ENCODE data around the gene SMIM35.
"Not testable (repeated sequence)": the region's sequence is repeated elsewhere in the genome, so short reads cannot be mapped to it uniquely, and the experiment has no call there.

SMIM35 gene

DNA sequence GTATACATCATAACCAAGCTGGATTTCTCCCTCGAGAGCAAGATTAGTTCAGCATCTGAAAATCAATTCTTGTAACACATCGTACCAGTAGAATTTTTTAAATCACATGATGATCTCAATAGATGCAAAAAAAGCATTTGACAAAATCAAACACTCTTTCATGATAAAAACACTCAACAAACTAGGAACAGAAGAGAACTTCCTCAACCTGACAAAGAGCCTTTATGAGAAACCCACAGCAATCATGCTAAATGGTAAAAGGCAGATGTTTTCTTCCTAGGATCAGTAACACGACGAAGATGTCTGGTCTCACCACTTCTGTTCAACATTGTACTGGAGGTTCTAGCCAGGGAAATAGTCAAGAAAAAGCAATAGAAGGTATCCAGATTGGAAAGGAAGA is 44.0 kb downstream of the SMIM35 start:
- DNase-seq, result no peak

GRCh38 chr11:118042141-118042540 is 44.6 kb downstream of the SMIM35 start:
- no peak for DNase-seq

DNA sequence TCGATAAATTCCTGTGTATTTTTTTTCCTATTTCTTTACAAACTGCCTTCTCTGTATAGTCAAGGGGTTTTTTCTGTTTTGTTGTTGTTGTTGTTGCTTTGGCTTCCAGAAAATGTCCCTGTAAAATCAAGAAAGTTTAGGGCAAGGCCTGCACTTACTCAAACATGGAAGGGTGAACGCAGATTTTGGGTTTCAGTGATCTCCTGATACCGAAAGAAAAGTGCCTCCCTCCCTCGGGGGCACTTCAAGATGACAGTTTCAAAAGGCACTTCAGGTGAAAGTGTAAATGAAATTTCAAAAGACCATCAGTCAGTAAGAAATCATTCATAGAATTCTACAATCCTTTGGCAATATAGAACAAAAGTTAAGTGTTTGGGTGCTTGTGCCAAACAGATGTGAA is 53.3 kb downstream of the SMIM35 start:
- no peak for DNase-seq

DNA sequence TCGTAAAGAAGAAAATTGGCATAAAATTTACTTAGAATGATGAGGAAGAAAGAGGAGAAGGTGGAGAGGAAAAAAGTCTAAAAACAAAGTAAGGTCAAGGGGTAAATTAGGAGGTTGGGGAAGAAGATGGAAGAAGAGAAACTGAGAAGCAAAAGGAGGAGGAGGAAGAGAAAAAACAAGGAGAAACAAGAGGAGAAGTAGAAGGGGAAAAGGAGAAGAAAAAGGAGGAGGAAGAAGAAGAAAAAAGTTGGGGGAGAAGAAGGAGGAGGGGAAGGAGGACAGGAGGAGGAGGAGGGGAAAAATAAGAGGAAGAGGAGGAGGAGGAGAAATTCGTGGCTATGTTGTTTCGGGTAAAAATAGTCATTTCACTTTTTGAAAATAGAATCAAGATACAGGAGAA is 58.1 kb downstream of the SMIM35 start:
- DNase-seq, result no peak

GRCh38 chr11:118027694-118028093 is 59.1 kb downstream of the SMIM35 start:
- DNase-seq, result no peak

GRCh38 chr11:118021146-118021545 is 65.6 kb downstream of the SMIM35 start:
- no peak for DNase-seq

GRCh38 chr11:118018401-118018800 is 68.4 kb downstream of the SMIM35 start:
- no peak for DNase-seq

DNA sequence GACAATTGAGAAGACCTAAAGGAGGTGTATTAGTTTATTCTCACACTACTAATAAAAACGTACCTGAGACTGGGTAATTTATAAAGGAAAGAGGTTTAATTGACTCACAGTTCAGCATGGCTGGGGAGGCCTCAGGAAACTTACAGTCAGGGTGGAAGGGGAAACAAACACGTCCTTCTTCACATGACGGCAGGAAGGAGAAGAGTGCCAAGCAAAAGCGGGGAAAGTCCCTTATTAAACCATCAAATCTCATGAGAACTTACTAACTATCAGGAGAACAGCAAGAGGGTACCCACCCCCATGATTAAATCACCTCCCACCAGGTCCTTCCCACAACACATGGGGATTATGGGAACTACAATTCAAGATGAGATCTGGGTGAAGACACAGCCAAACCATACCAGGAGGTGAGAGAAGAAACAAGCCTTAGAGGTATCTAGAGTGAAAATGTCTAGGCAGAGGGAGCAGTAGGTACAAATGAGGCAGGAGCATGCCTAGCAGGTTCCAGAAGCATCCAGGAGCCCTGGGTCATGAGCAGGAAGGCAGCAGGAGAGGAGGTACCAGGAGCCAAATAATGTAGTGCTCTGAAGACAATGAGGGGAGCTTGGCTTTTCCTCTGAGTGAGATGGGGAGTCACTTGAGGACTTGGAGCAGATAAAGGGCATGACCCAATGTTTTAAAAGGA is 69.0 kb downstream of the SMIM35 start:
- DNase-seq, result no peak

GRCh38 chr11:118017111-118017510 is 69.7 kb downstream of the SMIM35 start:
- DNase-seq, result no peak

- DNase-seq, result no peak
Measured at GRCh38 chr11:118016104-118016503, 70.7 kb downstream of the SMIM35 start.

DNA sequence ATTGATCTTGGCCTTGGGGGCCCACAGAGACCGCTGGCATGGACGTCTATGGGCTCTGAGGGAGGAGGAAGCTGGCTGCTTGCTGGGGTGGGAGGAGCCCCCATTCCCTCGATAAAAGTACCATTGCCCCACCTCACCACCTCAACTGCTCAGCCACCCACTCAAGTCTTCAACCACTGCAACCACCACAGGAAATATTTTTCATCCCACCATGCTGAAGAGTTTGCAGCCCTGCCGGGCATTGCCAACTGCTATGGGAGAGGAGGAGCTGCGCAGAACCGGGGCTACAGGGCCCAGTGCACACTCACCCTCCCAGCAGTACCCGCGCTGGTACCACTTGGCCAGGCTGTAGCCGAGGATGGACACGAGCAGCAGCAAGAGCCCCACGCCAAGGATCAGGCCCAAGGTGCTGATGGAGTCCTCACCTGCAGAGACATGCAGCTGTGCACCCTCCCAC is 71.3 kb downstream of the SMIM35 start:
- DNase-seq, result no peak

DNA sequence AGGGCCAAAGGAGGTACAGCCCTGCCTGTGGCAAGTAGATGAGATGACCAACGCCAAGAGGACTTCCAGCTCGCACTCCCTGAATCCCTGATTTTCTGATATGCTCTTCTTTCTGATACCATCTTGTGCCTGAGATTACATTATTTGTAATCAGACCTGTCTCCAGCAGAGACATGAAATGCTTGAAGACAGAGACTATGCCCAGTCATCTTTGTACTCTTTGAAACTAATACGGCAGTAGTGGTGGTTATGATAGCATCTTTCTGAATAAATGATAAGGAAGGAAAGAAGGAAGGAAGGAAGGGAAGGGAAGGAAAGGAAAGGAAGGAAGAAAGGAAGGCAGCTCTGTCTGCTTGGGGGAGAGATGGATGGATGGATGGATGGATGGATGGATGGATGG is 72.7 kb downstream of the SMIM35 start:
- no peak for DNase-seq

- DNase-seq, result peak in 1 of 51 donors; percentile 24
Measured at GRCh38 chr11:118012083-118012669, 74.6 kb downstream of the SMIM35 start.

GRCh38 chr11:118010738-118011461 is 75.9 kb downstream of the SMIM35 start:
- peak in 16 of 51 donors; percentile 18 to 61 (median 30) for DNase-seq

- no peak for DNase-seq
Measured at GRCh38 chr11:118009864-118010737, 76.7 kb downstream of the SMIM35 start.

DNA sequence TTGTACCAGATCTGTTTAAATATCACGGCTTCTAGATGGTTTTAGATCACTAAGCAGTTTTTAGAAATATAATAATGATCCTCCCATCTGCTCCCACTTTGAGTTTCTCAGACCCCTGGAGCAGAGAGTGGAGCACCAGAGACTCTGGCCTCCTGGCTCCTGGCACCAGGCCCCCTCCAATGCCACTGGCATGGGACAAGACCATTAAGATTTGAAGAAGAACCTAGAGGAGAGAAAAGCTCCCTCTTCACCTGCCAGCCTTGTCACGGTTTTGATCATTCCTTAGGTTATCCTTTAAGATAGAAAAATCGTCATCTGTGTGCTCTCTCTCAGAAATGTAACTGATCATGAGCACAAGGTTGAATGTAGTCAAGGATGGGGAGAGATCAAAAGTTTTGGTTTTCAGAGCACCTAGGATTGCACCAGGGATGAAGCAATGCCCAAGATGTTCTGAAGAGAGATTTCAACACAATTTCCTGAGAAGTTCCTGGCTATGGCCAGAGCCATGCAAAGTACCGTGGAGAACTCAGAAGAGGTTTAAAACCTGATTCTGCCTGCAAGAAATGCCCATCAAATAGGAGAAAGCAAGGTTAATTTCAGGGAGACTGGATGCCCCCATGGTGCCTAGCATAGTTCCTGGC is 78.4 kb downstream of the SMIM35 start:
- DNase-seq, result no peak

- not testable (repeated sequence) for DNase-seq
Measured at GRCh38 chr11:118007563-118008270, 79.0 kb downstream of the SMIM35 start.

GRCh38 chr11:118007040-118007439 is 79.7 kb downstream of the SMIM35 start:
- DNase-seq, result no peak

DNA sequence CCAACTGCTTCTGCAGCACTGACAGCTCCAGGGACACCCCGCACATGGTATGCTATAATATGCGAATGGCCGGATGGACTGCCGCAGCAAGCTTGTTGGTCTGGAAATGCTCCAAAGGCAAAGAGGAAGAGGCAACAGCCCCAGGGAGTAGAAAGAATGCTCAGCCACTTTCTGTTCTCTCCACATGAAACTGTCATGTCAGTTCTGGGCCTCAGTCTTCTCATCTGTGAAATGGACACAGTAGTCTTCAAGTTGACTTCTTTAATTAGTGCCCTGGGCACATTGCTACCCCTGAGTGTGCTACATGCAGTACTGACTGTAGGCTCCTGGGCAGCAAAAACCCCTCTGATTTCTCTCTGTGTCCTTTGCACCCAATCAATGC is 80.6 kb downstream of the SMIM35 start:
- no peak for DNase-seq
